GM18868 (cell line): ENCODE measurements around the gene MTRF1.
A peak's percentile ranks its signal among the peaks of the same experiment; 100 is the strongest.

ENCODE experiments used
- ATAC-seq: cut with Tn5 transposase; IDR thresholded peaks from one replicate; pipeline ENCODE4 v1.9.1; 2021; ENCODE audit warnings: mild to moderate bottlenecking, moderate library complexity; ENCODE audit not compliant: unreplicated experiment

Gene MTRF1, protein sequence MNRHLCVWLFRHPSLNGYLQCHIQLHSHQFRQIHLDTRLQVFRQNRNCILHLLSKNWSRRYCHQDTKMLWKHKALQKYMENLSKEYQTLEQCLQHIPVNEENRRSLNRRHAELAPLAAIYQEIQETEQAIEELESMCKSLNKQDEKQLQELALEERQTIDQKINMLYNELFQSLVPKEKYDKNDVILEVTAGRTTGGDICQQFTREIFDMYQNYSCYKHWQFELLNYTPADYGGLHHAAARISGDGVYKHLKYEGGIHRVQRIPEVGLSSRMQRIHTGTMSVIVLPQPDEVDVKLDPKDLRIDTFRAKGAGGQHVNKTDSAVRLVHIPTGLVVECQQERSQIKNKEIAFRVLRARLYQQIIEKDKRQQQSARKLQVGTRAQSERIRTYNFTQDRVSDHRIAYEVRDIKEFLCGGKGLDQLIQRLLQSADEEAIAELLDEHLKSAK

DNA sequence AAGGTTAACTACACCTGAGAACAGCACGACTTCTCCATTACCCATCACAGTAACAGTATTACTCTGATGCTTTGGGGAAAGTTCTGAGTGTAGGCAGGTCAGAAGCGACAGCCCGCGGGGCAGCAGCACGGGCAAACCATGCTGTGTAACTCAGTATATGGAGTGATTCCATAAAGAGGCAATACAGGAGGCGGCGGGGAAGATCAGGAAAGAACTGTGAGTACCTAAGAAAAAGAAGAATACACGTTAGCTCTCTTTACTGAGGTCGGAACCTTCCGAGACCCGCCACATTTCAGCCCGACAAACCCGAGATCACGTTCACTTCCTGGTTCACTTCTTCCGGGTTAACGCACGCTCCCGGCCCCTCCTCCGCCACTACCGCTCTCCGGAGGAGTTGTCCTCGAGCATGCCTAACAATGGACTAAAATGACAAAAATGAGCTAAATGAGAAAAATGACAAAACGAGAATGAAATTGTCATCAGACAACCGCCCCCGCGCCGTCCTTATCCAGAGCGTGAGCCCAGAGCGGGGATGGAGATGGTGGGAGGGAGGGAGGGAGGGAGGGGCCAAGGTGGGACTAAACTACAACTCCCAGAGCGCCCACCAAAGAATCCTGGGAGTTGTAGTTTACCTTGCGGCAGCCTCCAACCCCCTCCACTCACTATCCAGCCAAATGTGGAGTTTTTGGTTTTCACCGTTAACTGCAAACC lies at the start of gene MTRF1:
Gene MTRF1 (minus strand): TSS at position 316 of the 711 bp plus-strand sequence. CDS start 2,669 bp downstream, outside the sequence.
- peak; percentile 94 for ATAC-seq

DNA sequence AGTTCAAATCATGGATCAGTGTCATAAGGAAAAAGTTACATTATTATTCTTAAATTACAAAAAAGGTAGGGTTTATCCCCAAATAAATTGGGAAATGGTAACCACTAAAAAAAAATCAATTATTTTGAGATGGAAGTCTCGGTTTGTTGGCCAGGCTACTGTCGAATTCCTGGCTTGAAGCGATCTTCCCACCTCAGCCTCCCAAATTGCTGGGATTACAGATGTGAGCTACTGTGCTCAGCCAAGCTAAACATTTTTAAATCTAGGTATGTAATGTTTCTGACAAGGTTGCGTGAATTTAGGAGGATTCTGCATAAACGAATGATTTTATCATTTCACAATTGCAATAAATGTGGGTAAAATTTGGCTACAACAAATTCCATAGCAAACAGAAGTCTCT lies 49.7 kb upstream of the MTRF1 start:
- ATAC-seq = no peak

DNA sequence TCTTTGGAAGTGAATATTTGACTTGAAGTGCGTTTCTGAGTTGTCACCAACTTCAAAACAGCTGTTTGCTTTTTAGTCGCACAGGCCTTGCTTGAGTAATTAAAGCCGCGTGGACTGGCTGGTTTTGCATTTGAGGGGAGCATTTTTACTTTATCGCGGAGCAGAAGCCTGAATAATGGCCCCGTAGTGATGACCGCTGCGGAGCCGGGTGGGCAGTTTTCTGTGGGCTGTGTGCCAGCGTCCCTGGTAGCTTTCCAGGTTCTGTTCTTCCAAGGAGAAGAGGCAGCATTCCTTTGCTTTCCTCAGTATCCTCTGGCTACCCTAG lies 48.8 kb upstream of the MTRF1 start:
- ATAC-seq = no peak

DNA sequence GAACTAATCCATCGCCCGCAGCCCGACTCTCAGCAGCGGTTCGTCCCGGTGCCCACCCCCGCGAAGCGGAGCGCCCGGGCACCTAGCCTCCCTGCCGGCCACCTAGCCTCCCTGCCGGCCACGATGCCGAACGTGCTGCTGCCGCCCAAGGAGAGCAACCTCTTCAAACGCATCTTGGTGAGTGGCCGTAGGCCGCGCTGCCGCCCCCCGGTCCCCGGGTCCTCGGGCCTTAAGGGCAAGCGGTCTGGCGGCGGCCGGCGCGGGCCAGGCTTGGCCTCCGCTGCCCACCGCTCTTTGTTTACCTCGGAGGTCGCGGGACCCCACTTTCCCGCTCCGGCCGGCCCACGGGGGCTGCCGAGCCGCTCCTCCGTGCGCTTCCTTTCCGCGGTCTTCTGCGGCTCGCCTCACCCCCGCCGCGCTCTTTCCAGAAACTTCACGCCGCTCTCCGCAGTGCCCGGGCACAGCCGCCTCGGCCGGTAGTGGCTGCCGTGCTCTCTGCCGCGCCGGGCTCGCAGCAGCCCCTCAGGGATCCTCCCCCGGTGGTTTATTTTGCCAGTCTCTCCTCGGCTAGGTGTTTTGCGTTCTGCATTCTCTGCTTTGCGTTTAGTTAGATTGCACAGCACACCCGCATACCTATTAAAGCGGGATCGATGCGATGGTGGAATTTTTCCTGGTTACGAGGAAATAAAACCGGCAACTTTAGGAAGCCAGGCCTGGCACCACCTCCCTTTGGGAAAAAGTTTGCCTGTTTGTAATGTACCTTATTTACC lies 48.2 kb upstream of the MTRF1 start:
- ATAC-seq = peak; percentile 43

DNA sequence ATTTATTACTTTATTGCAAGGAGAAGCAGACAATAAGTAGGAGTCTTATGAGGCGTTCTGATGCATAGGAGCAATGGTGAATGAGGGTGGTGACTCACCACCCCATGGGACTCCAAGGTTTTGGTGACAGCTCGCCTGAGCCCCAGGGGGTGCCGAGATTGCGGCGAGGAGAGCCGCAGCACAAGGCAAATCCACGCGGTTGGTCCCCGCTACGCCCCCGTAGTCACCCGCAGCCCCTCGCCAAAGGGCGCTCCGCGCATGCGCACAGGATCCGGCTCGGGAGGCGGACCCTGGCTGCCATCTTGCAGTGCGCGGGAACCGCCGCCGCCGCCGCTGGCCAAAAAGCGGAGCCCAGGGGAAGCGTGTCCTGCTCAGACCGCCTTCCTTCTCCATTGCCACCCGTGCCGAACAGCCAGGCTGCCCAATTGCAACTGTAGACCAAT lies 47.6 kb upstream of the MTRF1 start, which contains the start of gene NAA16:
Gene NAA16 (plus strand): TSS at position 305 of the 443 bp plus-strand sequence. CDS start 262 bp downstream, outside the sequence.
- peak; percentile 74 for ATAC-seq

DNA sequence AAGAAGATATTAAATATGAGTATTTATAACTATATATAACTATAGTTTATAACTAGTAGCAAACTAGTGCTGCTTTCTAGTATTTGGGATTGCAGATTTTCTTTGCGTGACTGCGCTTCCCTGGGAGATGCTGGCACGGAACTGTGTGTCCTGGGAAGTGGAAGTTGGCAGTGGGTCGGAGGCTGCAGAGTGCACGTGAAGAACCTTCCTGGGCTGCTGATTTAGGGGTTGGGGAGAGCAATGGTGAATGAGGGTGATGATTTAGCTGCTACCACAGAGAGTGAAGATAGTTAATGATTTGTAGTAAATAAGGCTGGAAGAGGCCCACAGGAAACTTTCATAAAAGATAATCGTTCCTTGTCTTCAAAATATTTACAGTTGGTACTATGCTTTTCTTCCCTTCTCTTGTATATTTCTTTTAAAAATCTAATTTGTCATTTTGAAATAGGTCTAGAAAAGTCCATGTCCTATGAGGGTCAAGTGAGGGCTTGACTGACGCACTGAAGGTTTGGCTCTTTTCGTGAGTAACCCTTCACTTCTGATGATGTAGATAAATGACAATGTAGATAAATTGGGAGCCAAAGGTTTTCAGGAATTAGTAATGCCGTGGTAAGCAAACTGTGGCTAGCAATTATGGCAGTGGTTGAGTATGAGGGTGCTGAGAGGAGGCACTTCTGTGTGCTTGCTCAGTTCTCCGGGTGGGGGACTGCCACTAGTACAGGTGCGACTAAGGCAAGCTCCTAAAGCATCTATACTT lies 44.7 kb upstream of the MTRF1 start:
- ATAC-seq = no peak

DNA sequence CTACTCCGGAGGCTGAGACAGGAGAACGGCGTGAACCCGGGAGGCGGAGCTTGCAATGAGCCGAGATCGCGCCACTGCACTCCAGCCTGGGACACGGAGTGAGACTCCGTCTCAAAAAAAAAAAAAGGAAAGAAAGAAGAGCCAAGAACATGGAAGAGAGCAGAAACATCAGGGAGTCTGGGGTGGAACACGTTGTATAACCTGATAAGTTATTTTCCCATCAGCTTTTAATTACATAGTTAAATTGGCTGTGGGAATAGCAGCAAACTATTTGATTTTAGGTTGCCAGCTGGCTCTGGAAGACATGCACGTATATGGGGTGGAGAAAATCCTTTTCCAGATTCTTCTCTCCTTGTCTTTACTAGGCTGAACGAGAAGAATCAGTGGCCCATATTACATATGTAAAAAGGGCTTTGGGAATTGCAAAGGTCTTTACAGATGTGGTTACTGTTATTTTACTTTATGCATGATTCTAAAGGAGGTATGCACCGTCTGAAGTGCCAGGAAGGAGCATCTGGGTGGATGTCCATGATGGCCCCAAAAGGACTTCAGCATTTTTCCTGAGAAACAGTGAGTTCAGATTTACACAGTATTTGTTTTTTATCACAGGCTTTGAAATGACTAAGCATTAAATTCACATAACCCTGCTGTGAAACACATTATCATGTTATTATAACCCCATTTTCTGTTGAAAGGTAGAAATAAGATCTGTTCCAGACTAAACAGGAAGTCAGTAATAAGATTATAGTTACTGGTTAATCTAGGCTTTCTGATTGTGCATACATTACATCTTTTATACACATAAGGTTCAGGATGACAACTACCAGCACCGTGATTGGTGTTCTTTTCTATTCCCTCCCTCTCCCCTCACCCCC lies 43.1 kb upstream of the MTRF1 start:
- ATAC-seq = no peak

DNA sequence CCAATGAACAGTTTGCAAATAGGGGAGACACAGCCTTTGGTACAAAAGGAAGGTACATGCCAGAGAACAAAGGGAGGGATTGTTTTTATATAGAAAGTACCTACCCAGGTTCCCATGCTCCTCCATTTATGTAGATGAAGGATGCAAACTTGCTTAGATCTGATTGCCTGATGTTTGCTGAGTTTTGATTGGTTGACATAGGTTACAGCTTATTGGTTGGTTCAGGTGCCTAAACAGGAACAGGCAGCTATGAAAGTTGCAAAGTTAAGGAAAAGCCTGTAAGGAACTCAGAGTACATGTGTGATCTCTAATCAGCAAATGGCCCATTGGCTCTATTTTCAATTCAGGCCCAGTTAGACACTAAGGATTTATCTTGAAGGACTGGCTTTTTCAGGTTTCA lies 41.2 kb upstream of the MTRF1 start:
- no peak for ATAC-seq

DNA sequence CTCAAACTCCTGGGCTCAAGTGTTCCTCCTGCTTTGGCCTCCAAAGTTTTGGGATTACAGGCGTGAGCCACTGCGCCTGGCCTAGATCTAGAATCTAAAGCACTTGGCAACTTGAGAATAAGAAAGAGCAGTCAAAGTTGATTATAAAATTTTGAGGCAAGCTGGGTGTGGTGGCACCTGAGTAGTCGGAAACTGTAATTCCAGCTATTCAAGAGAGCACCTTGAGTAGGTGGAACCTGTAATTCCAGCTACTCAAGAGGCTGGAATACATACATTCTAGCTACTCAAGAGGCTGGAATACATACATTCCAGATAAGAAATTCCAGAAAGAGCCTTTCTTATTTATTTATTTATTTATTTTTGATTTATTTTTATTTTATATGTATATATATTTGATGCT lies 39.4 kb upstream of the MTRF1 start:
- no peak for ATAC-seq

DNA sequence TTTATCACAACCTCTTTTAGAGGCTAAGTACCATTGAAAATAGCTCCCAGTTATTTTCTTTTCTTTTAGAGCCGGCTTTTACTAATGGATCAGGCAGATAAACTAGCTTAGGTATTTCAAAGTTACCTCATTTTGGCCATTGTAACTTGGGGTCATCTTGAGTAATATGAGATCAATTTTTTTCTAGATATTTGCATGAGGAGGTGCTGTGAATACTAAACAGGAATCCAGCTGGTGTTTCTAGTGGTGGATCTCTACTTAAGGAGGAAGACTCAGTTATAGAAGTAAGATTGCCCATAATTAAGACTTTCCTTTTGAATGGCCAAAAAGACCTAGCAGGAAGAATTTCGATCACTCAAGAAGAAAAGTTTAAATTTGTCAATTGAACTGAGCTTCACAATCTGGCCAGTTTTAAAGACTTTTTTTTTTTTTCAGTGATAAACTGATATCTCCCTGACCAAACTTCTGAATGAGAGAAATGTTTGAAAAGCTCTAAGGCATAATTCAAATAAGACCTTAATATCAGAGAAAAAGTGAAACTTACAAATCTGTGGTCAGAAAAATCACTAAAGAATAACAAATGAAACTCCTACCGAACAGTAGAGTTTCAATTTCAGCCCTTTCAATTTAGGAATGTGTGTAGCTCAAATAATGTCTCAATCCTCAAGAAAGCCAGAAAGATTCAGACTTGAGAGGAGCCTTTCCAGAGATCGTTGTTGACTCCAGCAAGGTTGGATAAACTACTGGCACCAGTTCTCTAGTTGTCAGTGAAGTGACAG lies 36.1 kb upstream of the MTRF1 start:
- no peak for ATAC-seq

DNA sequence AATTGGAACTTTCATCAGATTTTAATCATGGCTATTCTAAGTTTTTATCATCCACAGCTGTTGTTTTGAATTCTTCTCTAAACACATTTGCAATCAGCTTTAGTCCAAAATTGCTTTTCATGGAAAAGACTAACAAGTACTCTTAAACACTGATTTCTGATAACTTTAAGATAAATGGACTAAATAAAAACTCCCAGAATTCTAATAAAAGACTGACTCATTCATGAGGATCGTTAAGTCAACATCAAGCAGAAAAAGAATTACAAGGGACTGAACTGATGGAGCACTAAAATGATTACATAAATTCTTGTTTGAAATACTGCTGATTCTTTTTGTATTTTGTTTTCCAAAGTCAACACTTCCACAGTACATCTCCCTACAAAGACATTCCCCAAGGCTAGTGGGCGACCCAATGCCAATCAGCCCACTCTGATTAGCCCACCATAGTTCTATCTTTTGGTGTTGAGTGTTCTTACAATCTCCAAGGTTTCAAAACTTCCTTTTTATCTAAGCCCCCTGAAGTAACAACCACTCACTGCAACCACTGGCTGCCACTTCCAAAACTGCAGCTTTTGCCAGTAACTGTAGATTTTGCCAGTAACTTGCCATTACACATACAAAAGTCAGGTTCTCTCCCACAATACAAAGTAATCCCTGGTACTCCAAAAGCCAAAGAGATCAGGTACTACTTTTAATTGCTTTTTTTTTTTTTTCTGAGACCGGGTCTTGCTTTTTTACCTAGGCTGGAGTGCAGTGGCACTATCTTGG lies 33.7 kb upstream of the MTRF1 start:
- ATAC-seq = no peak

DNA sequence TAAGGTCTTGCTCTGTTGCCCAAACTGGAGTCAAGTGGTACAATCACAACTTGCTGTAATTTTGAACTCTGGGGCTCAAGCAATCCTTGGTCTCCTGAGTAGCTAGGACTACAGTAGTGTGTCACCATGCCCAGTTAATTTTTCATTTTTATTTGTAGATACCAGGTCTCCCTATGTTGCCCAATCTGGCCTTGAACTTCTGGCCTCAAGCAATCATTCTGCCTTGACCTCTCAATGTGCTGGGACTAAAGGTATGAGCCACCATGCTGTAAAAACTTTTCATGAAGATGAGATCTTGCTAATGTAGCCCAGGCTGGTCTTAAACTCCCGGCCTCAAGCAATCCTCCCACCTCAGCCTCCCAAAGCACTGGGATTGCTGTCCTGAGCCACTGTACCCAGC lies 32.6 kb upstream of the MTRF1 start:
- no peak for ATAC-seq

DNA sequence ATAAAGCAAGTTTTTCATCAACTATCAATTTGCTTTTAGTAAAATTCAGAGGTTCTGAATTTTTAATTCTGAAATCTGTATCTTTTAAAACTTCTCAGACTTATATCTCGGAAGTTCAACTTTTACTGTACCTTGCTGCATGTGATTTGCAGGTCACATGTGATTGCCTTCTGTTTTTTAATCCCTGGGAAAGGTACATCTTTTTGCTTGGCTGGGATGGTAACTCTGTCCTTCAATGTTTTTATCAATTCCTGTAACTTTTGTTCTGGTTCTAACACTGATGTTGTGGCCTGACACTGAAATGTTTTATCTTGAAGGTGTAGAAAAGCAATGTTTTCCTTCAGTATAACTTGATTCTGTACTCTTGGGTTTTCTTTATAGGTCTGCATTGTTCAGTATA lies 31.5 kb upstream of the MTRF1 start:
- no peak for ATAC-seq

DNA sequence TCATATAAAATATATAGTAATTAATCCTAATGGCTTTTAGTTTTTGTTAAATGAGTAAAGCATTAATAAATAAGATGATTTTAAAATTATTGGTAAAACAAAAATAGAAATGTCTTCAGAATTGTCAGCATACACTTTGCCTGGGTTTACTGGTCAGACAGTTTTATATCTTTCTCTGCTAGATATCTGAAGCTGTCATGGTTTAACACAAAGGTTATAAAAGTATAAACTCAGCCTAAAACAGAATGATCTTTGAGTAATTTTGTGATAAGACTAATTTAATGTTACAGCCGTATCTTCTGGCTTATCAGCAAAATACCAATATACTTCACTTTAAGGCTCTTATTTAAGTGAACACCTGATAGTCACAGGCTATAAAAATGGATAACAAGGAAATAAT lies 29.9 kb upstream of the MTRF1 start:
- no peak for ATAC-seq

DNA sequence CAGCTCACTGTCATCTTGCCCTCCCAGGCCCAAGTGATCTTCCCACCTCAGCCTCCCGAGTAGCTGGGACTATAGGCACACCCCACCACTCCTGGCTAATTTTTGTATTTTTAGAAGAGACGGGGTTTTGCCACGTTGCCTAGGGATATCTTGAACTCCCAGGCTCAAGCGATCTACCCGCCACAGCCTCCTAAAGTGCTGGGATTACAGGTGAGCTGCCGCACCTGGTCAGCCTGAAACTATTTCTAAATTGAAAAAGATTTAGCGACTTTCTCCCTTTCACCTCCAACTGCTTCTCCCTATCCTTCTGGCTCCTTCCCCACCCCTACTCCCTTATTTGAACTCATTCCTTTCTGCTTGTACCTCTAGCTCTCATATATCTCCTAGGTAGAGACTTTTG lies 27.9 kb upstream of the MTRF1 start:
- no peak for ATAC-seq

DNA sequence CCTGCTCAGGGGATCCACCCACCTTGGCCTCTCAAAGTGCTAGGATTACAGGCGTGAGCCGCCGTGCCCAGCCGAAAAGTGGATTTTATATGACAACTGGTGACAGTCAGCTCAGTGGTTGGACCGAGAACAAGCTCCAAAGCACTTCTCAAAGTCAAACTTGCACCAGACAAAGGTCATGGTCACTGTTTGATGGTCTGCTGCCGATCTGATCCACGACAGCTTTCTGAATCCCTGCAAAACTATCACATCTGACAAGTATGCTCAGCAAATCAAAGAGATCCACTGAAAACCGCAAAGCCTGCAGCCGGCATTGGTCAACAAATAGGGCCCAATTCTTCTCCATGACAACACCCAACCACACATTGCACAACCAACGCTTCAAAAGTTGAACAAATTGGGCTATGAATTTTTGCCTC lies 26.1 kb upstream of the MTRF1 start:
- no peak for ATAC-seq

DNA sequence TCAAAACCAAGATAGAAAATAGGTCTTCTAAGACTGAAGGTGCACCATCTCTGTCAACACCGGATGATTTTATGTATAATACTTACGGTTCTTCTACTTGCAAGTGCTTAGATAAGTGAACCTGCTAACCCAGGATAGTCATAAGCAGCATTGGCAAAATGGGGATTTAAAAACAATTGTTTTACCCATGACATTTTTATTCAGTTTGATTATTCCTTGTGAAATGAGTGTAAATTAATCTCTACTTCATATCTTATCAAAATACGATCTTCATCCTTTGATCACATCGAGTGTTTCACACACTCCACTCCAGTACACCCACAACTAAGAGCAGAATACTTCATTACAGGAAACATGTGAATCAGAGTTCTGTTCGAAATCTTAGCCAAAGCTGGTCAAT lies 23.0 kb upstream of the MTRF1 start:
- no peak for ATAC-seq
